ENCODE data around the gene TMEM150B.

DNA sequence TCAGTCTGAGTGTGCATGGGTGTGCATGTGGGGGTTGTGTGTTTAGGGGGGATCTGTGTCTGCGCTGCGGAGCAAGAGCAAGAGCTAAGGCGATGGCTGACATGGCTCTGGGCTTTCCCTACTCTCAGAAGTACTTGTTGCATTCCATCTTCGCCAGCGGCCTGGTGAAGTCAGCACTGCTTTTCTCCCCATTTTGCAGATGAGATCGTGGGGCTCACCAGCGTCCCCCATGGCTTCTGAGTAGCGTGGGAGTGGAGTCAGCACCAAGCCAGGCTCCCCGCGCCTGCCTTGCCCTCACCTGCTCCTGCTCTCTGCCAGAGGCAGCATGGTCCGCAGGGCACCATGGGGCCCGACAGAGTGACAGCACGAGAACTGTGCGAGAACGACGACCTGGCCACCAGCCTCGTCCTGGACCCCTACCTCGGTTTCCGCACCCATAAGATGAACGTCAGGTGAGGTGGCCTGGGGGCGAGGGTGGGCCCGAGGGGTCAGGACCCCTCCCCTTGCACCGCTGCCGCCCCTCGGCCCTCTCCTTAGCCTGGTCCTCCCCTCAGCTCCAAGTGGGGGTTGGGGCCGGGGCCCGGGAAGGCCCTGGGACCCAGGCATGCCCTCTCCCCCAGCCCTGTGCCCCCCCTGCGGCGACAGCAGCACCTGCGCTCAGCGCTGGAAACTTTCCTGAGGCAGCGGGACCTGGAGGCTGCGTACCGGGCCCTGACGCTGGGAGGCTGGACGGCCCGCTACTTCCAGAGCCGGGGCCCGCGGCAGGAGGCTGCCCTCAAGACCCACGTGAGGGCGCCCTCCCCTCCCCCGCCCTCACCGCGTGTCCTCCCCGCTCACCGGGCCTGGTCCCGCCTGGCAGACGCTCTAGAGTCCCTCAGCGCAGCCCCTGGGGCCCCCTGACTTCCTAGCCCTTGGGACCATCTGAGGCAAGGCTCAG is 16.7 kb upstream of the TMEM150B start:
- TF ChIP-seq CTCF (IDR thresholded peaks at IDR 0.05) (no peak), POLR2A (IDR thresholded peaks at IDR 0.05) (no peak)
